ENCODE results near the gene UNC5B. TPM values are rescaled to one million over a fixed set of nuclear protein-coding genes. Genes with fewer than 3 reads are reported as not detected.
A peak's percentile ranks its signal among the peaks of the same experiment; 100 is the strongest.

The UNC5B gene
- total and polyA plus RNA-seq, 2 donors from 2014 or later: 5.5 to 22.6 TPM

GRCh38 chr10:71343392-71343773, 131.0 kb downstream of the UNC5B start:
- no peak overlapping the region for H3K9ac ChIP-seq (ENCODE audit: low read length in 3 of 3)
- H3K27ac ChIP-seq (ENCODE audit: low read depth in 2 of 2, low read length in 2 of 2): no peak overlapping the region
- no peaks in the 10 kb centered on the region for H3K27me3 ChIP-seq (ENCODE audit: control insufficient read depth, insufficient read depth, low read length)
- no peak overlapping the region for H3K4me3 ChIP-seq (ENCODE audit: low read length in 3 of 3)
- intact Hi-C loops (cut with DNase I): no loop called here
- no peak for DNase-seq
- no peaks in the 10 kb centered on the region for H3K4me1 ChIP-seq (ENCODE audit: control insufficient read depth in 2 of 3, insufficient read depth in 2 of 3, low read depth in 1 of 3, low read length in 3 of 3)
- TF ChIP-seq CTCF (IDR thresholded peaks at IDR 0.05; ENCODE audit: borderline replicate concordance, extremely low read depth, insufficient read depth): no peak
- FAIRE-seq: no peak
- no peaks in the 10 kb centered on the region for H3K36me3 ChIP-seq (ENCODE audit: control insufficient read depth in 2 of 3, insufficient read depth in 3 of 3, low read length in 3 of 3)
- no peaks in the 10 kb centered on the region for H3K9me3 ChIP-seq (ENCODE audit: control insufficient read depth in 2 of 3, insufficient read depth in 1 of 3, low read length in 3 of 3)

- Histone ChIP-seq H3K9ac (ENCODE audit: low read length in 3 of 3) (no peak overlapping the region), H3K4me1 (ENCODE audit: control insufficient read depth in 2 of 3, insufficient read depth in 2 of 3, low read depth in 1 of 3, low read length in 3 of 3) (no peaks in the 10 kb centered on the region), H3K4me3 (ENCODE audit: low read length in 3 of 3) (no peak overlapping the region), H3K9me3 (ENCODE audit: control insufficient read depth in 2 of 3, insufficient read depth in 1 of 3, low read length in 3 of 3) (no peaks in the 10 kb centered on the region), H3K36me3 (ENCODE audit: control insufficient read depth in 2 of 3, insufficient read depth in 3 of 3, low read length in 3 of 3) (no peaks in the 10 kb centered on the region), H3K27ac (ENCODE audit: low read depth in 2 of 2, low read length in 2 of 2) (no peak overlapping the region), H3K27me3 (ENCODE audit: control insufficient read depth, insufficient read depth, low read length) (no peaks in the 10 kb centered on the region)
- DNase-seq (no peak), FAIRE-seq (no peak)
- intact Hi-C loops (cut with DNase I): no loop called here
- no peak for TF ChIP-seq CTCF (IDR thresholded peaks at IDR 0.05; ENCODE audit: borderline replicate concordance, extremely low read depth, insufficient read depth)
Observed at GRCh38 chr10:71344154-71344925, 132.0 kb downstream of the UNC5B start.

- H3K4me1 ChIP-seq (ENCODE audit: control insufficient read depth in 2 of 3, insufficient read depth in 2 of 3, low read depth in 1 of 3, low read length in 3 of 3): no peaks in the 10 kb centered on the region
Observed at GRCh38 chr10:71344993-71345480, 132.7 kb downstream of the UNC5B start.

More at GRCh38 chr10:71344993-71345480, 132.7 kb downstream of the UNC5B start:
- FAIRE-seq: no peak
- no peak overlapping the region for H3K27ac ChIP-seq (ENCODE audit: low read depth in 2 of 2, low read length in 2 of 2)
- no peaks in the 10 kb centered on the region for H3K27me3 ChIP-seq (ENCODE audit: control insufficient read depth, insufficient read depth, low read length)
- H3K9ac ChIP-seq (ENCODE audit: low read length in 3 of 3): no peak overlapping the region
- H3K4me3 ChIP-seq (ENCODE audit: low read length in 3 of 3): no peak overlapping the region
- no peaks in the 10 kb centered on the region for H3K9me3 ChIP-seq (ENCODE audit: control insufficient read depth in 2 of 3, insufficient read depth in 1 of 3, low read length in 3 of 3)
- TF ChIP-seq CTCF (IDR thresholded peaks at IDR 0.05; ENCODE audit: borderline replicate concordance, extremely low read depth, insufficient read depth): no peak
- intact Hi-C loops (cut with DNase I): no loop called here
- no peaks in the 10 kb centered on the region for H3K36me3 ChIP-seq (ENCODE audit: control insufficient read depth in 2 of 3, insufficient read depth in 3 of 3, low read length in 3 of 3)
- DNase-seq: peak in 4 of 5 donors; percentile 47 to 68 (median 60)

All from kidney (tissue), 14 donors.